ENCODE measurements around the gene FOXN4.

DNA sequence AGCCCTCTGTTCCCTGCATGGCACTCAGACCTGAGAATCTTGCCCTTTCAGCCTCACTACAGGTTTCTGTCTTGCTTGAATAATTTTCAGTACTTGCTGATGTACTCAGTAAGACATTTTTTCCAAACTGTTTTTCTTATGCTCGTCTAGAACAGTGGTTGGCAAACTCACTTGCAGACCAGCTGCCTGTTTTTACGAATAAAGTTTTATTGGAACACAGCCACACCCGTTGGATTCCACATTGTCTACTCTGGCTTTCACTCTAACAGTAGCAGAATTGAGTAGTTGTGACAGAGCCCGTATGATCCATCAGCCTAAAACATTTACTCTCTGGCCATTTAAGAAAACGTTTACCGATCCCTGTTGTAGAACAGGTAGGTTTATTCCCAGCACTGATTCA, 72.8 kb downstream of the FOXN4 start:
- TF ChIP-seq POLR2AphosphoS5 (IDR thresholded peaks at IDR 0.05) (no peak), POLR2A (IDR thresholded peaks at IDR 0.05) (no peak), EP300 (IDR thresholded peaks at IDR 0.05) (no peak)
- TF ChIP-seq, protein P1, sequence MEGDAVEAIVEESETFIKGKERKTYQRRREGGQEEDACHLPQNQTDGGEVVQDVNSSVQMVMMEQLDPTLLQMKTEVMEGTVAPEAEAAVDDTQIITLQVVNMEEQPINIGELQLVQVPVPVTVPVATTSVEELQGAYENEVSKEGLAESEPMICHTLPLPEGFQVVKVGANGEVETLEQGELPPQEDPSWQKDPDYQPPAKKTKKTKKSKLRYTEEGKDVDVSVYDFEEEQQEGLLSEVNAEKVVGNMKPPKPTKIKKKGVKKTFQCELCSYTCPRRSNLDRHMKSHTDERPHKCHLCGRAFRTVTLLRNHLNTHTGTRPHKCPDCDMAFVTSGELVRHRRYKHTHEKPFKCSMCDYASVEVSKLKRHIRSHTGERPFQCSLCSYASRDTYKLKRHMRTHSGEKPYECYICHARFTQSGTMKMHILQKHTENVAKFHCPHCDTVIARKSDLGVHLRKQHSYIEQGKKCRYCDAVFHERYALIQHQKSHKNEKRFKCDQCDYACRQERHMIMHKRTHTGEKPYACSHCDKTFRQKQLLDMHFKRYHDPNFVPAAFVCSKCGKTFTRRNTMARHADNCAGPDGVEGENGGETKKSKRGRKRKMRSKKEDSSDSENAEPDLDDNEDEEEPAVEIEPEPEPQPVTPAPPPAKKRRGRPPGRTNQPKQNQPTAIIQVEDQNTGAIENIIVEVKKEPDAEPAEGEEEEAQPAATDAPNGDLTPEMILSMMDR (IDR thresholded peaks at IDR 0.05): no peak
